Measurements from ENCODE around the gene DNAH1.

Gene DNAH1

GRCh38 chr3:52438579-52439425 is 122.7 kb downstream of the DNAH1 start:
- H3K36me3 ChIP-seq (ENCODE audit: low read length), result no peaks in the 10 kb centered on the region
- H3K27ac ChIP-seq (ENCODE audit: low read depth, low read length), result no peak overlapping the region
- no peak overlapping the region for H3K4me3 ChIP-seq (ENCODE audit: insufficient read depth, low read length, poor library complexity, severe bottlenecking)
- H2AFZ ChIP-seq (ENCODE audit: low read depth, low read length, severe bottlenecking), result no peak overlapping the region
- H4K20me1 ChIP-seq (ENCODE audit: low read depth, low read length), result no peaks in the 10 kb centered on the region
- H3K4me2 ChIP-seq (ENCODE audit: low read depth, low read length, poor library complexity, severe bottlenecking), result no peak overlapping the region
- no peak for TF ChIP-seq EZH2phosphoT487 (conservative IDR thresholded peaks at IDR 0.05; ENCODE audit: low read length)
- TF ChIP-seq CTCF (IDR thresholded peaks at IDR 0.05; ENCODE audit: insufficient read depth, low read length, poor library complexity, severe bottlenecking), result no peak
- no peaks in the 10 kb centered on the region for H3K9me2 ChIP-seq (replicated peaks; ENCODE audit: insufficient read depth, low read length)
- H3F3A ChIP-seq (ENCODE audit: insufficient read depth), result no peaks in the 10 kb centered on the region
- H3K27me3 ChIP-seq (ENCODE audit: low read length), result no peaks in the 10 kb centered on the region
- H3K9ac ChIP-seq (ENCODE audit: low read length), result no peak overlapping the region
- no peaks in the 10 kb centered on the region for H3K79me2 ChIP-seq (ENCODE audit: insufficient read depth, low read length)
- H3K9me3 ChIP-seq (ENCODE audit: insufficient read depth, low read length), result no peaks in the 10 kb centered on the region

- H3F3A ChIP-seq (ENCODE audit: insufficient read depth), result no peaks in the 10 kb centered on the region
Measured at GRCh38 chr3:52439426-52440248, 123.5 kb downstream of the DNAH1 start.

GRCh38 chr3:52440249-52440551 is 124.1 kb downstream of the DNAH1 start:
- Histone ChIP-seq H3K9ac (ENCODE audit: low read length) (no peak overlapping the region), H4K20me1 (ENCODE audit: low read depth, low read length) (no peaks in the 10 kb centered on the region), H3K9me2 (replicated peaks; ENCODE audit: insufficient read depth, low read length) (no peaks in the 10 kb centered on the region), H3K4me2 (ENCODE audit: low read depth, low read length, poor library complexity, severe bottlenecking) (no peak overlapping the region), H3K79me2 (ENCODE audit: insufficient read depth, low read length) (no peaks in the 10 kb centered on the region), H3K9me3 (ENCODE audit: insufficient read depth, low read length) (no peaks in the 10 kb centered on the region), H2AFZ (ENCODE audit: low read depth, low read length, severe bottlenecking) (no peak overlapping the region), H3F3A (ENCODE audit: insufficient read depth) (no peaks in the 10 kb centered on the region), H3K4me3 (ENCODE audit: insufficient read depth, low read length, poor library complexity, severe bottlenecking) (no peak overlapping the region), H3K27ac (ENCODE audit: low read depth, low read length) (no peak overlapping the region), H3K27me3 (ENCODE audit: low read length) (no peaks in the 10 kb centered on the region), H3K36me3 (ENCODE audit: low read length) (no peaks in the 10 kb centered on the region)
- TF ChIP-seq EZH2phosphoT487 (conservative IDR thresholded peaks at IDR 0.05; ENCODE audit: low read length) (no peak), CTCF (IDR thresholded peaks at IDR 0.05; ENCODE audit: insufficient read depth, low read length, poor library complexity, severe bottlenecking) (no peak)

More at GRCh38 chr3:52439426-52440248, 123.5 kb downstream of the DNAH1 start:
- H2AFZ ChIP-seq (ENCODE audit: low read depth, low read length, severe bottlenecking), result no peak overlapping the region
- H3K4me2 ChIP-seq (ENCODE audit: low read depth, low read length, poor library complexity, severe bottlenecking), result no peak overlapping the region
- no peaks in the 10 kb centered on the region for H3K27me3 ChIP-seq (ENCODE audit: low read length)
- no peaks in the 10 kb centered on the region for H3K9me2 ChIP-seq (replicated peaks; ENCODE audit: insufficient read depth, low read length)
- H3K9me3 ChIP-seq (ENCODE audit: insufficient read depth, low read length), result no peaks in the 10 kb centered on the region
- H3K79me2 ChIP-seq (ENCODE audit: insufficient read depth, low read length), result no peaks in the 10 kb centered on the region
- H3K4me3 ChIP-seq (ENCODE audit: insufficient read depth, low read length, poor library complexity, severe bottlenecking), result no peak overlapping the region
- TF ChIP-seq CTCF (IDR thresholded peaks at IDR 0.05; ENCODE audit: insufficient read depth, low read length, poor library complexity, severe bottlenecking), result no peak
- TF ChIP-seq EZH2phosphoT487 (conservative IDR thresholded peaks at IDR 0.05; ENCODE audit: low read length), result no peak
- H3K36me3 ChIP-seq (ENCODE audit: low read length), result no peaks in the 10 kb centered on the region
- no peak overlapping the region for H3K27ac ChIP-seq (ENCODE audit: low read depth, low read length)
- no peak overlapping the region for H3K9ac ChIP-seq (ENCODE audit: low read length)
- no peaks in the 10 kb centered on the region for H4K20me1 ChIP-seq (ENCODE audit: low read depth, low read length)

Measured in SU-DHL-6 (cell line).